G401 (cell line): Measurements from ENCODE around the gene PPP1R14C. TPM values are rescaled to one million over a fixed set of nuclear protein-coding genes. Genes with fewer than 3 reads are reported as not detected.

ENCODE experiments used
- total RNA-seq: library from RNA; depleted of rRNA; stranded (reverse); fragments of >200 nt; shearing (Covaris generic); gene quantifications from 2 replicates; pipeline ENCODE4 v1.2.3, GENCODE V29; 2014; rRNA removed

PPP1R14C gene
- total RNA-seq, 1 experiment from 2014 or later: not detected

Other genes starting within 250 kb of the PPP1R14C start
- not detected in 2 replicates for gene RAET1E, start 244.9 kb upstream of the PPP1R14C start, total RNA-seq
- not detected in 2 replicates for gene RAET1G, start 219.9 kb upstream of the PPP1R14C start, total RNA-seq
- 1.9 TPM in 1 of 2 replicates, not detected in the other for gene ULBP2, start 201.0 kb upstream of the PPP1R14C start, total RNA-seq
- not detected in 2 replicates for gene ULBP1, start 179.1 kb upstream of the PPP1R14C start, total RNA-seq
- not detected in 2 replicates for gene RAET1L, start 117.5 kb upstream of the PPP1R14C start, total RNA-seq
- gene ULBP3, start 73.9 kb upstream of the PPP1R14C start, total RNA-seq: 0.37 and 2.5 TPM in 2 replicates
- not detected in 2 replicates for gene IYD, start 226.0 kb downstream of the PPP1R14C start, total RNA-seq